T-helper 17 cell (primary cell): ENCODE results near the gene FLT4. TPM values are rescaled to one million over a fixed set of nuclear protein-coding genes. Genes with fewer than 3 reads are reported as not detected.

Source experiments
- ATAC-seq: fragments of 150-1000 bp; cut with Tn5 transposase; 2 replicates; pipeline ENCODE4 v1.10.0; 2021; ENCODE audit warnings: mild to moderate bottlenecking, moderate library complexity
- DNase-seq, 3 donors: peaks; one replicate each; pipeline versions ENCODE4 v3.0.0 to v3.0.0-alpha.2; 2020 to 2021
- H3K9me3 ChIP-seq: one replicate; pipeline ENCODE4 v1.7.0; 2013; ENCODE audit warnings: low read length, mild to moderate bottlenecking; ENCODE audit not compliant: control insufficient read depth, poor library complexity, severe bottlenecking
- H3K27ac Mint-ChIP-seq: one replicate; pipeline ENCODE4 v1.8.0; 2022; ENCODE audit warnings: mild to moderate bottlenecking, moderate library complexity, mixed read lengths
- H3K27me3 Mint-ChIP-seq: one replicate; pipeline ENCODE4 v1.8.0; 2022; ENCODE audit warnings: mixed read lengths
- H3K36me3 Mint-ChIP-seq: one replicate; pipeline ENCODE4 v1.8.0; 2022; ENCODE audit warnings: low read depth, mixed read lengths
- H3K4me1 Mint-ChIP-seq: one replicate; pipeline ENCODE4 v1.8.0; 2022; ENCODE audit warnings: mild to moderate bottlenecking, mixed read lengths
- H3K4me3 Mint-ChIP-seq: one replicate; pipeline ENCODE4 v1.8.0; 2022; ENCODE audit warnings: mild to moderate bottlenecking, moderate library complexity, mixed read lengths
- total RNA-seq, 4 donors: library from RNA in 2 of 4; stranded (reverse) in 2 of 4; gene quantifications; one replicate each; pipeline ENCODE4 v1.2.3 and lab custom pipeline; 2022 to 2026

The FLT4 gene
- total RNA-seq, 2 donors from 2014 or later, result 0.57 to 1.5 TPM

DNA sequence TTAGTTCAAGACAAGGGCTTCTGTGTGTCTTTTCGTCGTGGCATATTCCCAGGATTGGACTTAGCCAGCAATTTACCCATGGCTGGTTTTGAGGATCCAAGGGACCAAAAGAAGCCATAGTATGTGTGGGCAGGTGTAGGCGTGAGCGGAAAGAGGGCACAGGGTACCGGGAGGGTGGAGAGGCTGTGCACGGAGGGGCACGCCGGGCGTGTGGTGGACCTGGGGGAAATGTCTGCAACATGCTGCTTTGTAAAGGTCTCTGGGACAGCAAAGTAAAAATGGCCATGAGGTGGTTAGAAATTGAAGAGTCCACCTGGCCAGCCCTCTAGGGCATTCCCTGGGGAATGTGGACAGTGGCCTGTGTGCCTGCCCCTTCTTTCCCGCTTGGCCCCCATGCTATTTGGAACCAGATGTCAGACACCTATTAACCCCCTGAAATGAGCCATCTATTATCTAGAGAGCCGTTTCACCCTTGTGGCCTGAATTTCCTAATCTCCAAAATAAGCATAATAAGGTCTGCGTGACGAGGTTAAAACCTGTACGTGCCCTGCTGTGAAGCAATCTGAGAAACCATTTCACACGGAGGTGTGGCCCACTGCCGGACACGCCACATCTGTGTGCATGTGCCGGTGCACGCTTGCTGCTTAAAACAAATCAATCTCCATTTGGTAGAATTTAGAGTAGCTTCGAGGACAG is 5.1 kb downstream of the FLT4 start:
- Mint-ChIP-seq H3K27ac (no peak overlapping the region), H3K36me3 (peaks cover 3% of the 10 kb centered on the region), H3K27me3 (peaks cover 31% of the 10 kb centered on the region), H3K4me3 (no peak overlapping the region), H3K4me1 (peaks cover 3% of the 10 kb centered on the region)
- DNase-seq (no peak), ATAC-seq (no peak)
- H3K9me3 ChIP-seq, result no peaks in the 10 kb centered on the region

- ATAC-seq (no peak), DNase-seq (no peak)
- Mint-ChIP-seq H3K4me1 (peaks cover 3% of the 10 kb centered on the region), H3K36me3 (peaks cover under 1% of the 10 kb centered on the region), H3K27ac (no peak overlapping the region), H3K4me3 (no peak overlapping the region), H3K27me3 (peaks cover 29% of the 10 kb centered on the region)
- H3K9me3 ChIP-seq, result no peaks in the 10 kb centered on the region
Measured at GRCh38 chr5:180643191-180643851, 6.1 kb downstream of the FLT4 start.

DNA sequence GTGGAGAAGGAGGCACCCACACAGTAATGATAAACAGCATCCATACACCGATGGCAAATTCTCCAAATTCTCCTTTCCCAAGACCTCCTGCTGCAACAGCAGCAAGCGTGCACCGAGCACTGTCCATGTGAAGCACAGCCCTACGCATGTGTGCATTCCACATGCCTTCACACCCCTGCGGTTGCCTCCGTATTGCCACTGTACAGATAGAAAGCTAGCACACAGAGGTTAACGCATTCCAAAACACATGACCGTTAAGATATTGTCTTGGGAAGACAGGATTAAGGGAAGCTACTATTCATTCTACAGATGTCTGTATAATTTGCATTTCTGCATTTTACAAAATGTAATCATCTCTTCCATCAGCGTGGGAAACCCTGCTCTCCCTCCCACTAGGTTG is 6.6 kb downstream of the FLT4 start:
- Mint-ChIP-seq H3K27ac (no peak overlapping the region), H3K27me3 (peaks cover 23% of the 10 kb centered on the region), H3K4me3 (no peak overlapping the region), H3K36me3 (no peaks in the 10 kb centered on the region), H3K4me1 (peaks cover under 1% of the 10 kb centered on the region)
- H3K9me3 ChIP-seq, result no peaks in the 10 kb centered on the region
- ATAC-seq (no peak), DNase-seq (no peak)

DNA sequence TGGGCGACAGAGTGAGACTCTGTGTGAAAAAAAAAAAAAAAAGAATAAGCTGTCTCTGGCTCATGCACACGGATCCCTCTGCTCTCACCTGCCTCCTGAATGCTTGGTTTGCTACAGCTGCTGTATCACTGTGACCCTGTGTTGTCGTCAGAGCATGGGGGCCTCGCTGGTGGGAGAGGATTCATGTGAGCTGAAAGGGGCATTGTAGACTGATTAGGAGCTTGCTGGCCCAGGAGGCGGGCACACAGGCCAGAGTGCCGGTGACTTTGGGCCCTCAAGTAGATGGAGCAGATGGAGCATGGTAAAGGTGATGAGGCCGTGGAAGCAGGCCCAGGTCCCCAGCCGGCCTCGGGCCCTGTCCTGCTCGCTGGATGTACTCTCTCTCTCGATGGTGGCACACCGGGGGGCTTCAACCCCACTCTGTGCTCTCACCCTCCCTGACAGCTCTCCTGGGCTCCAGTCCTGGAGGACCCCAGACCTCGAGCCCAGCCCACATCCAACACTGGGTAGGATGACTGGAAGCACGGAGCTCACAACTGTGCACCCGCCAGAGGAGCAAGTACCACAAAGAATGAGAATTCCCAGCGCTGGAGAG is 7.1 kb downstream of the FLT4 start:
- DNase-seq (no peak), ATAC-seq (no peak)
- H3K9me3 ChIP-seq, result no peaks in the 10 kb centered on the region
- no peaks in the 10 kb centered on the region for H3K4me1 Mint-ChIP-seq
- no peak overlapping the region for H3K27ac Mint-ChIP-seq
- H3K4me3 Mint-ChIP-seq, result no peak overlapping the region
- peaks cover 19% of the 10 kb centered on the region for H3K27me3 Mint-ChIP-seq
- H3K36me3 Mint-ChIP-seq, result peaks cover under 1% of the 10 kb centered on the region

- H3K36me3 Mint-ChIP-seq, result peaks cover 2% of the 10 kb centered on the region
- no peak overlapping the region for H3K4me3 Mint-ChIP-seq
- H3K27me3 Mint-ChIP-seq, result peaks cover 19% of the 10 kb centered on the region
- no peak for ATAC-seq
- no peaks in the 10 kb centered on the region for H3K4me1 Mint-ChIP-seq
- no peak for DNase-seq
- no peak overlapping the region for H3K27ac Mint-ChIP-seq
- no peaks in the 10 kb centered on the region for H3K9me3 ChIP-seq
Measured at GRCh38 chr5:180641566-180641900, 7.9 kb downstream of the FLT4 start.

- DNase-seq, result no peak
- peaks cover 13% of the 10 kb centered on the region for H3K27me3 Mint-ChIP-seq
- no peaks in the 10 kb centered on the region for H3K4me1 Mint-ChIP-seq
- peaks cover 2% of the 10 kb centered on the region for H3K36me3 Mint-ChIP-seq
- no peaks in the 10 kb centered on the region for H3K9me3 ChIP-seq
- H3K27ac Mint-ChIP-seq, result no peak overlapping the region
- no peak overlapping the region for H3K4me3 Mint-ChIP-seq
- ATAC-seq, result no peak
Measured at GRCh38 chr5:180640861-180641565, 8.4 kb downstream of the FLT4 start.

DNA sequence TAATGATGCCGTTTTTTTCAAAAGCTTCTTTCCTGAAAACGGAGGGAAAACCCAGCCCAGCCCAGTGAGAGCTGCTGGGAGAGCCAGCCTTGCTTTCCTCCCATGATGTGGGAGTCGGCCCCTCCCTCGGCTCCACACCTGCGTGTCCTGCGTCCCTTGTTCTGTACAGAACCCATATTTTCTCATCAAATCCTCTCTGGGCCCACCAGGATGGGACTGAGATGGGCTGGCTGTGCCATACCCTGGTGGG is 8.9 kb downstream of the FLT4 start:
- Mint-ChIP-seq H3K36me3 (peaks cover 2% of the 10 kb centered on the region), H3K4me1 (no peaks in the 10 kb centered on the region), H3K27me3 (peaks cover 12% of the 10 kb centered on the region), H3K4me3 (no peak overlapping the region), H3K27ac (no peak overlapping the region)
- ATAC-seq (no peak), DNase-seq (no peak)
- H3K9me3 ChIP-seq, result no peaks in the 10 kb centered on the region

- no peaks in the 10 kb centered on the region for H3K9me3 ChIP-seq
- no peak for DNase-seq
- H3K4me3 Mint-ChIP-seq, result no peak overlapping the region
- peaks cover 2% of the 10 kb centered on the region for H3K36me3 Mint-ChIP-seq
- no peaks in the 10 kb centered on the region for H3K4me1 Mint-ChIP-seq
- no peak for ATAC-seq
- peaks cover 10% of the 10 kb centered on the region for H3K27me3 Mint-ChIP-seq
- H3K27ac Mint-ChIP-seq, result no peak overlapping the region
Measured at GRCh38 chr5:180639741-180640610, 9.4 kb downstream of the FLT4 start.

DNA sequence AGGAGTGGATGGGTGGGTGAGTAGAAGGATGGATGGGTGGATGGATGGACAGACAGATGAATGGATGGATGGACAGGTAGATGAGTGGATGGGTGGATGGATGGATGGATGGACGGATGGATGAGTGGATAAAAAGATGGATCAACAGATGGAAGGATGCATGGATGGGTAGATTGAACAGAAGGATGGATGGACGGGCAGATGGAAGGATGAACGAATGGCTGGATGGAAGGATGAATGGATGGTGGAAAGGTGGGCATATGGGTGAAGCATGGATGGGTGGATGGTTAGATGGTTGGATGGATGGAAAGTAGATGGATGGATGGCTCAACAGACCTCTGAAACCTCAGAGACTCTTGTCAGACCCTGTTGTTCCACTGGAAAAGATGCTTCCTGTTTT is 10.1 kb downstream of the FLT4 start:
- Mint-ChIP-seq H3K27me3 (peaks cover 4% of the 10 kb centered on the region), H3K4me3 (no peak overlapping the region), H3K36me3 (peaks cover 2% of the 10 kb centered on the region), H3K27ac (no peak overlapping the region), H3K4me1 (no peaks in the 10 kb centered on the region)
- H3K9me3 ChIP-seq, result no peaks in the 10 kb centered on the region
- ATAC-seq (no peak), DNase-seq (no peak)

GRCh38 chr5:180637962-180638680 is 11.3 kb downstream of the FLT4 start:
- Mint-ChIP-seq H3K4me1 (peaks cover under 1% of the 10 kb centered on the region), H3K36me3 (peaks cover 2% of the 10 kb centered on the region), H3K27me3 (no peaks in the 10 kb centered on the region), H3K27ac (no peak overlapping the region), H3K4me3 (no peak overlapping the region)
- no peak for DNase-seq
- H3K9me3 ChIP-seq, result no peaks in the 10 kb centered on the region
- no peak for ATAC-seq

- peaks cover 2% of the 10 kb centered on the region for H3K36me3 Mint-ChIP-seq
- no peak for ATAC-seq
- no peak overlapping the region for H3K27ac Mint-ChIP-seq
- peak in 1 of 3 donors; percentile 3 for DNase-seq
- no peaks in the 10 kb centered on the region for H3K27me3 Mint-ChIP-seq
- peaks cover 2% of the 10 kb centered on the region for H3K4me1 Mint-ChIP-seq
- H3K4me3 Mint-ChIP-seq, result no peak overlapping the region
- no peaks in the 10 kb centered on the region for H3K9me3 ChIP-seq
Measured at GRCh38 chr5:180636403-180637075, 12.9 kb downstream of the FLT4 start.

GRCh38 chr5:180636016-180636402 is 13.4 kb downstream of the FLT4 start:
- ATAC-seq, result no peak
- no peak for DNase-seq
- H3K4me1 Mint-ChIP-seq, result peaks cover 2% of the 10 kb centered on the region

More at GRCh38 chr5:180636016-180636402, 13.4 kb downstream of the FLT4 start:
- no peak overlapping the region for H3K27ac Mint-ChIP-seq
- H3K9me3 ChIP-seq, result no peaks in the 10 kb centered on the region
- H3K27me3 Mint-ChIP-seq, result no peaks in the 10 kb centered on the region
- no peak overlapping the region for H3K4me3 Mint-ChIP-seq
- peaks cover 2% of the 10 kb centered on the region for H3K36me3 Mint-ChIP-seq
